HepG2 (cell line): ENCODE results near the gene HEXD. TPM values are rescaled to one million over a fixed set of nuclear protein-coding genes. Genes with fewer than 3 reads are reported as not detected.
A peak's percentile ranks its signal among the peaks of the same experiment; 100 is the strongest.

ENCODE experiments used
- ATAC-seq: fragments of 200-7000 bp; cut with Tn5 transposase; 3 replicates; pipeline ENCODE4 v1.9.1; 2020; ENCODE audit warnings: mild to moderate bottlenecking, moderate library complexity
- BruUV-seq: library from RNA; stranded (reverse); fragments of 400-500 nt; replicated peaks from 2 replicates; lab custom pipeline; 2021; lab: Mats Ljungman, UMichigan
- CTCF ChIA-PET: fragments of 300-600 bp; formaldehyde crosslinking; extraction: SDS; loops from one replicate; lab custom pipeline; 2021; ENCODE audit warnings: low total read pairs, inconsistent platforms, low intra/inter-chr PET ratio; lab: Yijun Ruan, JAX
- POLR2A ChIA-PET: fragments of 350-600 bp; sonication (Branson Sonifier 250); formaldehyde crosslinking; loops from one replicate; lab custom pipeline; 2020; ENCODE audit warnings: antibody characterized with exemption, inconsistent platforms; lab: Yijun Ruan, JAX
- DNase-seq: peaks from one replicate; pipeline ENCODE4 v3.0.0-alpha.2; 2015; ENCODE audit warnings: low spot score
- FAIRE-seq: peaks from 3 replicates; lab custom pipeline; 2011; peaks lifted over from hg19 to GRCh38; lab: Jason Lieb, UNC
- H2AFZ ChIP-seq: one replicate; pipeline ENCODE4 v1.6.1; 2011; ENCODE audit warnings: low read length, inconsistent platforms
- H3K27ac ChIP-seq: fragments of 300-600 bp; 3 replicates; pipeline ENCODE4 v1.8.0; 2011; ENCODE audit warnings: mixed run types, mild to moderate bottlenecking, mixed read lengths, low read length, inconsistent platforms; ENCODE audit not compliant: insufficient read depth; ENCODE audit errors: extremely low read length
- H3K27me3 ChIP-seq, 2 experiments: fragments of 200-600 bp in 1 of 2; 2 replicates in 1 of 2; 3 replicates in 1 of 2; pipeline versions ENCODE4 v1.6.0 to v1.8.0; 2011; ENCODE audit warnings: low read length in 2 of 2, mild to moderate bottlenecking in 2 of 2, moderate library complexity in 2 of 2, inconsistent platforms in 1 of 2; ENCODE audit not compliant: insufficient read depth in 2 of 2, control insufficient read depth in 1 of 2
- H3K36me3 ChIP-seq, 2 experiments: fragments of 200-600 bp in 1 of 2; replicated peaks in 1 of 2; 2 replicates in 1 of 2; 3 replicates in 1 of 2; pipeline versions ENCODE4 v1.5.1 to v1.8.0; 2011; ENCODE audit warnings: low read length in 2 of 2, inconsistent platforms in 1 of 2; ENCODE audit not compliant: insufficient read depth in 2 of 2, control insufficient read depth in 1 of 2
- H3K4me1 ChIP-seq: 2 replicates; pipeline ENCODE4 v1.5.1; 2012; ENCODE audit warnings: low read length, inconsistent platforms; ENCODE audit not compliant: insufficient read depth
- H3K4me2 ChIP-seq: 2 replicates; pipeline ENCODE4 v1.6.0; 2011; ENCODE audit warnings: low read depth, low read length, inconsistent platforms
- H3K4me3 ChIP-seq, 3 experiments: fragments of 200-600 bp in 1 of 3; sonication (generic), shearing (Covaris generic) in 1 of 3; replicated peaks in 1 of 3; 2 replicates each; pipeline ENCODE4 v1.5.1; 2011 to 2016; ENCODE audit warnings: low read length in 3 of 3, inconsistent platforms in 2 of 3, low read depth in 2 of 3, mild to moderate bottlenecking in 2 of 3, control low read depth in 1 of 3, mixed read lengths in 1 of 3; ENCODE audit not compliant: insufficient read depth in 1 of 3
- H3K79me2 ChIP-seq: one replicate; pipeline ENCODE4 v1.6.1; 2011; ENCODE audit warnings: low read length, inconsistent platforms; ENCODE audit not compliant: insufficient read depth
- H3K9ac ChIP-seq: 2 replicates; pipeline ENCODE4 v1.6.0; 2011; ENCODE audit warnings: mild to moderate bottlenecking, low read depth, low read length, inconsistent platforms; ENCODE audit not compliant: insufficient read depth
- H3K9me3 ChIP-seq: 2 replicates; pipeline ENCODE4 v1.5.1; 2012; ENCODE audit warnings: mild to moderate bottlenecking, low read length
- H4K20me1 ChIP-seq: 2 replicates; pipeline ENCODE4 v1.6.0; 2011; ENCODE audit warnings: inconsistent platforms, mild to moderate bottlenecking, low read length, moderate library complexity; ENCODE audit not compliant: insufficient read depth
- DZIP1 ChIP-seq: sonication (generic); formaldehyde crosslinking; IDR thresholded peaks from 2 replicates; pipeline ENCODE4 v1.5.0; 2020; ENCODE audit warnings: mild to moderate bottlenecking, missing genetic modification reagents
- KIAA2018 ChIP-seq: sonication (generic); formaldehyde crosslinking; IDR thresholded peaks from 2 replicates; pipeline ENCODE4 v1.5.0; 2020; ENCODE audit warnings: mild to moderate bottlenecking, missing genetic modification reagents, borderline replicate concordance
- KLF6 ChIP-seq: IDR thresholded peaks from 2 replicates; pipeline ENCODE4 v1.8.0; 2016; ENCODE audit warnings: missing biosample characterization, missing genetic modification reagents
- ZMAT5 ChIP-seq: sonication (generic); formaldehyde crosslinking; IDR thresholded peaks from 2 replicates; pipeline ENCODE4 v1.5.0; 2020; ENCODE audit warnings: mild to moderate bottlenecking, low read depth, missing genetic modification reagents, borderline replicate concordance
- ZNF350 ChIP-seq: sonication (generic); formaldehyde crosslinking; IDR thresholded peaks from 2 replicates; pipeline ENCODE4 v1.4.0; 2020; ENCODE audit warnings: mild to moderate bottlenecking, low read depth, missing genetic modification reagents, borderline replicate concordance
- ZNF674 ChIP-seq: sonication (generic); formaldehyde crosslinking; IDR thresholded peaks from 2 replicates; pipeline ENCODE4 v1.5.0; 2020; ENCODE audit warnings: low read depth, mild to moderate bottlenecking, missing genetic modification reagents
- ZSCAN20 ChIP-seq: sonication (generic); formaldehyde crosslinking; IDR thresholded peaks from 2 replicates; pipeline ENCODE4 v1.4.0; 2020; ENCODE audit warnings: missing genetic modification reagents, mild to moderate bottlenecking, borderline replicate concordance
- WGBS: methylation state at CpG from one replicate; pipeline ENCODE4 v1.1.6; 2017; ENCODE audit warnings: low lambda C conversion rate; 5-methylcytosine and 5-hydroxymethylcytosine counted together
- in situ Hi-C: cut with HindIII; loops from 2 replicates; pipeline ENCODE4 v1.10.0; 2017; ENCODE audit warnings: low pct_unique_long_range_greater_than_20kb; ENCODE audit not compliant: extremely low pct_ligation_motif_present
- intact Hi-C: fragments of 100-400 bp; cut with micrococcal nuclease; formaldehyde crosslinking; loops from one replicate; pipeline ENCODE4 v1.10.0; 2022; ENCODE audit not compliant: unreplicated experiment
- polyA plus RNA-seq, 8 experiments: library from polyadenylated mRNA; depleted of rRNA in 3 of 8; stranded (reverse) in 7 of 8; unstranded in 1 of 8; fragments of >200 nt; fragmentation: Illumina TruSeq in 4 of 8; extraction: Trizol in 4 of 8; gene quantifications; 2 replicates each; pipeline versions ENCODE4 v1.2.1 to v1.2.3, GENCODE V29; 2011 to 2016; ENCODE audit warnings: low read depth in 4 of 8, missing spikeins in 1 of 8, mixed read lengths in 1 of 8; ENCODE audit not compliant: insufficient read depth in 1 of 8
- total RNA-seq, 5 experiments: library from RNA; depleted of rRNA; stranded (reverse); fragments of >200 nt; fragmentation: Illumina TruSeq; extraction: Trizol; gene quantifications; 2 replicates each; pipeline ENCODE4 v1.2.3, GENCODE V29; 2016; ENCODE audit warnings: low read depth in 1 of 5

Gene HEXD
- total and polyA plus RNA-seq, 2 of the 13 experiments (the other 11 are each of a cell fraction or from before 2014, with no cell fraction given) = 22.3 to 41.8 TPM

GRCh38 chr17:82491196-82491530 is 73.0 kb downstream of the HEXD start:
- no peak for DNase-seq
- no peaks in the 10 kb centered on the region for H3K9me3 ChIP-seq
- no peaks in the 10 kb centered on the region for H3K27me3 ChIP-seq
- ChIA-PET CTCF (no interaction called here), POLR2A (no interaction called here)
- no peak overlapping the region for H2AFZ ChIP-seq
- no peak overlapping the region for H3K4me2 ChIP-seq
- in situ Hi-C loops (no loop called here), intact Hi-C loops (no loop called here)
- BruUV-seq = no TSS peak
- no peak overlapping the region for H3K9ac ChIP-seq
- H3K36me3 ChIP-seq = peaks cover 6 to 15% of the 10 kb centered on the region in 2 experiments; a peak in 3 of 5 replicates
- no peaks in the 10 kb centered on the region for H4K20me1 ChIP-seq
- H3K79me2 ChIP-seq = no peaks in the 10 kb centered on the region
- no peak overlapping the region for H3K27ac ChIP-seq
- 88% methylated on average over 8 of the region's 10 CpGs for WGBS
- no peak for ATAC-seq
- H3K4me3 ChIP-seq = no peak overlapping the region
- FAIRE-seq = no peak
- H3K4me1 ChIP-seq = peaks cover 44% of the 10 kb centered on the region
- no peak for TF ChIP-seq KLF6 (CRISPR knock-in tag)
- TF ChIP-seq ZSCAN20 (CRISPR knock-in tag) = no peak
- TF ChIP-seq DZIP1 (CRISPR knock-in tag) = 0 out of 2 replicates have a peak, but pooled peaks have one; percentile 28
- TF ChIP-seq ZMAT5 (CRISPR knock-in tag) = no peak
- TF ChIP-seq ZNF674 (CRISPR knock-in tag) = no peak
- peak; percentile 60; the same call in 1 of the 2 replicates for TF ChIP-seq ZNF350 (CRISPR knock-in tag)
- TF ChIP-seq KIAA2018 (CRISPR knock-in tag) = no peak
